Vagina (tissue), 2 donors: ENCODE results near the gene NYNRIN. TPM values are rescaled to one million over a fixed set of nuclear protein-coding genes. Genes with fewer than 3 reads are reported as not detected.
A peak's percentile ranks its signal among the peaks of the same experiment; 100 is the strongest.
"Not testable (repeated sequence)": the region's sequence is repeated elsewhere in the genome, so short reads cannot be mapped to it uniquely, and the experiment has no call there.

Experiments used
- DNase-seq, 2 donors: peaks; one replicate each; pipeline ENCODE4 v3.0.0-alpha.2; 2017; ENCODE audit errors: extremely low spot score in 2 of 2
- H3K27ac ChIP-seq: fragments of 200-600 bp; sonication (generic); one replicate; pipeline ENCODE4 v1.5.1; 2019
- H3K27me3 ChIP-seq: fragments of 200-600 bp; sonication (generic); one replicate; pipeline ENCODE4 v1.5.1; 2019
- H3K36me3 ChIP-seq, 2 donors: fragments of 200-600 bp; sonication (generic); one replicate each; pipeline ENCODE4 v1.5.1; 2017 to 2019
- H3K4me1 ChIP-seq: fragments of 200-600 bp; sonication (generic); one replicate; pipeline ENCODE4 v1.5.1; 2019
- H3K4me3 ChIP-seq, 2 donors: fragments of 200-600 bp; sonication (generic); 1 replicate in 1 of 2; 2 replicates in 1 of 2; pipeline ENCODE4 v1.5.1; 2016 to 2019
- H3K9me3 ChIP-seq: fragments of 200-600 bp; sonication (generic); one replicate; pipeline ENCODE4 v1.5.1; 2019
- POLR2A ChIP-seq, 2 donors: fragments of 450-650 bp; IDR thresholded peaks; one replicate each; pipeline ENCODE4 v1.6.1; 2017; ENCODE audit warnings: antibody characterized with exemption in 2 of 2, mild to moderate bottlenecking in 2 of 2, moderate library complexity in 2 of 2
- POLR2AphosphoS5 ChIP-seq, 2 donors: sonication (generic); formaldehyde crosslinking; IDR thresholded peaks; one replicate each; pipeline ENCODE4 v1.9.0; 2017; ENCODE audit warnings: antibody characterized with exemption in 2 of 2, mild to moderate bottlenecking in 2 of 2, low read depth in 1 of 2; ENCODE audit not compliant: insufficient read depth in 1 of 2
- intact Hi-C: fragments of 100-400 bp; cut with DNase I; formaldehyde crosslinking; loops from one replicate; pipeline ENCODE4 v1.15.1; 2023
- total RNA-seq: library from RNA; depleted of rRNA; stranded (reverse); fragments of >200 nt; gene quantifications from one replicate; pipeline ENCODE4 v1.2.3, GENCODE V29; 2016
- TF ChIP-seq, protein P1 (sequence below), 3 experiments: fragments of 450-650 bp in 2 of 3; fragments of 200-600 bp in 1 of 3; sonication (generic) in 1 of 3; IDR thresholded peaks; one replicate each; pipeline ENCODE4 v1.5.1; 2017 to 2019; ENCODE audit warnings: antibody characterized with exemption in 3 of 3, mild to moderate bottlenecking in 2 of 3, moderate library complexity in 2 of 3

Gene NYNRIN
- total RNA-seq, 1 donor from 2014 or later = 14.7 TPM

- Histone ChIP-seq H3K9me3 (no peaks in the 10 kb centered on the region), H3K27me3 (no peaks in the 10 kb centered on the region), H3K4me1 (peaks cover 17% of the 10 kb centered on the region), H3K27ac (no peak overlapping the region), H3K4me3 (no peak overlapping the region), H3K36me3 (no peaks in the 10 kb centered on the region)
- no peak for DNase-seq
- no peak for TF ChIP-seq POLR2AphosphoS5 (IDR thresholded peaks at IDR 0.05; ENCODE audit: insufficient read depth in 1 of 2, low read depth in 1 of 2)
- TF ChIP-seq POLR2A (IDR thresholded peaks at IDR 0.05) = no peak
- TF ChIP-seq, protein P1, sequence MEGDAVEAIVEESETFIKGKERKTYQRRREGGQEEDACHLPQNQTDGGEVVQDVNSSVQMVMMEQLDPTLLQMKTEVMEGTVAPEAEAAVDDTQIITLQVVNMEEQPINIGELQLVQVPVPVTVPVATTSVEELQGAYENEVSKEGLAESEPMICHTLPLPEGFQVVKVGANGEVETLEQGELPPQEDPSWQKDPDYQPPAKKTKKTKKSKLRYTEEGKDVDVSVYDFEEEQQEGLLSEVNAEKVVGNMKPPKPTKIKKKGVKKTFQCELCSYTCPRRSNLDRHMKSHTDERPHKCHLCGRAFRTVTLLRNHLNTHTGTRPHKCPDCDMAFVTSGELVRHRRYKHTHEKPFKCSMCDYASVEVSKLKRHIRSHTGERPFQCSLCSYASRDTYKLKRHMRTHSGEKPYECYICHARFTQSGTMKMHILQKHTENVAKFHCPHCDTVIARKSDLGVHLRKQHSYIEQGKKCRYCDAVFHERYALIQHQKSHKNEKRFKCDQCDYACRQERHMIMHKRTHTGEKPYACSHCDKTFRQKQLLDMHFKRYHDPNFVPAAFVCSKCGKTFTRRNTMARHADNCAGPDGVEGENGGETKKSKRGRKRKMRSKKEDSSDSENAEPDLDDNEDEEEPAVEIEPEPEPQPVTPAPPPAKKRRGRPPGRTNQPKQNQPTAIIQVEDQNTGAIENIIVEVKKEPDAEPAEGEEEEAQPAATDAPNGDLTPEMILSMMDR (IDR thresholded peaks at IDR 0.05) = no peak
- intact Hi-C loops = no loop called here
These were observed 14.6 kb upstream of the NYNRIN start for GRCh38 chr14:24384169-24384568.

GRCh38 chr14:24385524-24385923 lies 13.3 kb upstream of the NYNRIN start:
- H3K4me3 ChIP-seq = no peak overlapping the region
- H3K36me3 ChIP-seq = no peaks in the 10 kb centered on the region
- intact Hi-C loops = no loop called here
- peaks cover 23% of the 10 kb centered on the region for H3K4me1 ChIP-seq
- H3K27me3 ChIP-seq = no peaks in the 10 kb centered on the region
- no peak for DNase-seq
- no peak overlapping the region for H3K27ac ChIP-seq
- TF ChIP-seq POLR2A (IDR thresholded peaks at IDR 0.05) = no peak
- no peak for TF ChIP-seq POLR2AphosphoS5 (IDR thresholded peaks at IDR 0.05; ENCODE audit: insufficient read depth in 1 of 2, low read depth in 1 of 2)
- TF ChIP-seq, protein P1 (IDR thresholded peaks at IDR 0.05) = no peak
- H3K9me3 ChIP-seq = no peaks in the 10 kb centered on the region

DNA sequence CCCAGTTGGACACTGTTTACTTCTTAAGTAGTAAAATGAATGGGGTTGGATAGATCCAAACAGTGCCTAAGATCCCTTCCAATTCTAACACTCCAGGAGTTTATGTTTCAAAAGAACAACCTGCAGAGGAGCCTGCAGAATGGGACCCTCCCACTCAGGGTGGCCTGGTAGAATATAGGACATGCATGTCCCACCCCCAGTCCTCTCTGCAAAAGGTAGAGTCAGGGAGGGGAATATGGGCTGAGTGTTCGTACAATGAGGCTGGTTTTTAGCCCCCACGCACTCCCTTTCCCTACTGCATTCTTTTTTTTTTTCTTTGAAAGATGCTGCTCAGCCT lies 11.8 kb upstream of the NYNRIN start:
- TF ChIP-seq POLR2AphosphoS5 (IDR thresholded peaks at IDR 0.05; ENCODE audit: insufficient read depth in 1 of 2, low read depth in 1 of 2) (no peak), POLR2A (IDR thresholded peaks at IDR 0.05) (no peak)
- TF ChIP-seq, protein P1 (IDR thresholded peaks at IDR 0.05) = no peak

GRCh38 chr14:24387579-24387978 lies 11.2 kb upstream of the NYNRIN start:
- H3K27ac ChIP-seq, H3K27me3 ChIP-seq, H3K36me3 ChIP-seq, DNase-seq, H3K4me3 ChIP-seq, H3K9me3 ChIP-seq, intact Hi-C loops: not testable (repeated sequence)
- peaks cover 14% of the 10 kb centered on the region for H3K4me1 ChIP-seq

More for the DNA sequence above, 11.8 kb upstream of the NYNRIN start:
- DNase-seq = no peak
- H3K27ac ChIP-seq = no peak overlapping the region
- no peak overlapping the region for H3K4me3 ChIP-seq
- peaks cover 19% of the 10 kb centered on the region for H3K4me1 ChIP-seq
- H3K36me3 ChIP-seq = no peaks in the 10 kb centered on the region
- H3K9me3 ChIP-seq = no peaks in the 10 kb centered on the region
- H3K27me3 ChIP-seq = no peaks in the 10 kb centered on the region
- intact Hi-C loops = no loop called here

- intact Hi-C loops = no loop called here
- Histone ChIP-seq H3K4me1 (peaks cover 14% of the 10 kb centered on the region), H3K9me3 (no peaks in the 10 kb centered on the region), H3K36me3 (no peaks in the 10 kb centered on the region), H3K4me3 (no peak overlapping the region), H3K27ac (peak overlapping the region; percentile 54), H3K27me3 (no peaks in the 10 kb centered on the region)
- no peak for TF ChIP-seq POLR2A (IDR thresholded peaks at IDR 0.05)
- TF ChIP-seq POLR2AphosphoS5 (IDR thresholded peaks at IDR 0.05; ENCODE audit: insufficient read depth in 1 of 2, low read depth in 1 of 2) = no peak
- TF ChIP-seq, protein P1 (IDR thresholded peaks at IDR 0.05) = no peak
- no peak for DNase-seq
These were observed 10.2 kb upstream of the NYNRIN start for GRCh38 chr14:24388474-24389179.
